Measurements from ENCODE around the gene ATP6V0C. TPM values are rescaled to one million over a fixed set of nuclear protein-coding genes. Genes with fewer than 3 reads are reported as not detected.

Gene ATP6V0C
- polyA plus RNA-seq, 1 donor (not counting 4 experiments of a cell fraction or from before 2014, with no cell fraction given) = 11.4 TPM

DNA sequence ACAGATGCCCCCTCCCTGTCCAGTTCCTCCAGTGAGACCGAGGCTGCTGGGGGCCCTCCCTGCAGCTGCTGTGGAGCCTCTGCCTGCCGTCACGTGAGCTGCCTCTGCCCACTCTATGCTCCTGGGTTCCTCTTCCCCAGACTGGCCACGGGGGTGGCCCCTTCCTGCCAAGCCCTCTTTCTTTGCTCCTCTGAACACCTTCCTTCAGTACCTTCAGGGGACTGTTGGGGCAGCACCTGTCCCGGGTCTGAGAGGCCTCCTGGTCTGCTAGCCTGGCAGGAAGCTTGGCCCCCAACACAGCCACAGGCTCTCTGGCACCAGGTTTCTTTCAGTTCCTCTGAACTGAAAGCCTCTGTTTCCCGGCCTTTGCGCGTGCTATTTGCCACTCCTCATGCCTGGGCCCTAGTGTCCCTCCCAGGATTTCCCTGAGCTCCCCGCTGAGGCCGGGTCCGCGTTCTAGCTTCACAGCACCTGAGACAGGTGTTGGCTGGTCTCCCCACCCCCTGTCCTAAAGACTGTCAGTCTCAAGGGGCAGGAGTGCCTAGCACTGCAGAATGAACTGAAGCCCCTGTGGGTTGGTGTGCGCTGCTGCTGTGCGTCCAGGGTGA lies 6.6 kb upstream of the ATP6V0C start:
- DNase-seq (ENCODE audit: low read depth, low spot score) (no peak), FAIRE-seq (no peak)
- Histone ChIP-seq H3K36me3 (ENCODE audit: control insufficient read depth in 2 of 2, extremely low read depth in 1 of 2, insufficient read depth in 2 of 2, low read length in 2 of 2) (no peaks in the 10 kb centered on the region), H3K27me3 (ENCODE audit: control insufficient read depth, extremely low read depth, insufficient read depth, low read length) (no peaks in the 10 kb centered on the region), H3K27ac (ENCODE audit: control insufficient read depth, insufficient read depth, low read length) (no peak overlapping the region), H2AFZ (ENCODE audit: control insufficient read depth, low read length) (no peak overlapping the region), H3K4me1 (ENCODE audit: control insufficient read depth, extremely low read depth, insufficient read depth, low read length) (no peaks in the 10 kb centered on the region), H3K4me2 (ENCODE audit: control insufficient read depth, extremely low read depth, insufficient read depth, low read depth, low read length) (no peak overlapping the region), H3K9ac (ENCODE audit: control insufficient read depth, extremely low read depth, insufficient read depth, low read length) (no peak overlapping the region), H4K20me1 (ENCODE audit: control insufficient read depth, extremely low read depth, insufficient read depth, low read length) (no peaks in the 10 kb centered on the region), H3K9me1 (ENCODE audit: control insufficient read depth, extremely low read depth, insufficient read depth, low read length) (no peaks in the 10 kb centered on the region), H3K79me2 (ENCODE audit: control insufficient read depth, insufficient read depth, low read length) (no peaks in the 10 kb centered on the region), H3K9me3 (ENCODE audit: control insufficient read depth, low read depth, low read length) (no peaks in the 10 kb centered on the region), H3K4me3 (ENCODE audit: control insufficient read depth in 2 of 3, extremely low read depth in 1 of 3, insufficient read depth in 2 of 3, low read depth in 1 of 3, low read length in 3 of 3) (no peak overlapping the region)
- TF ChIP-seq, protein P1, sequence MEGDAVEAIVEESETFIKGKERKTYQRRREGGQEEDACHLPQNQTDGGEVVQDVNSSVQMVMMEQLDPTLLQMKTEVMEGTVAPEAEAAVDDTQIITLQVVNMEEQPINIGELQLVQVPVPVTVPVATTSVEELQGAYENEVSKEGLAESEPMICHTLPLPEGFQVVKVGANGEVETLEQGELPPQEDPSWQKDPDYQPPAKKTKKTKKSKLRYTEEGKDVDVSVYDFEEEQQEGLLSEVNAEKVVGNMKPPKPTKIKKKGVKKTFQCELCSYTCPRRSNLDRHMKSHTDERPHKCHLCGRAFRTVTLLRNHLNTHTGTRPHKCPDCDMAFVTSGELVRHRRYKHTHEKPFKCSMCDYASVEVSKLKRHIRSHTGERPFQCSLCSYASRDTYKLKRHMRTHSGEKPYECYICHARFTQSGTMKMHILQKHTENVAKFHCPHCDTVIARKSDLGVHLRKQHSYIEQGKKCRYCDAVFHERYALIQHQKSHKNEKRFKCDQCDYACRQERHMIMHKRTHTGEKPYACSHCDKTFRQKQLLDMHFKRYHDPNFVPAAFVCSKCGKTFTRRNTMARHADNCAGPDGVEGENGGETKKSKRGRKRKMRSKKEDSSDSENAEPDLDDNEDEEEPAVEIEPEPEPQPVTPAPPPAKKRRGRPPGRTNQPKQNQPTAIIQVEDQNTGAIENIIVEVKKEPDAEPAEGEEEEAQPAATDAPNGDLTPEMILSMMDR (optimal IDR thresholded peaks at IDR 0.05 in 1 of 3, IDR thresholded peaks at IDR 0.05 in 1 of 3, conservative IDR thresholded peaks at IDR 0.05 in 1 of 3; ENCODE audit: extremely low read depth in 1 of 3, insufficient read depth in 2 of 3, low read length in 3 of 3) = no peak
- no peak for TF ChIP-seq EZH2 (IDR thresholded peaks at IDR 0.05; ENCODE audit: low read length)
- dilution Hi-C loops (cut with MboI; ENCODE audit: extremely low pct_ligation_motif_present, low sequenced_read_pairs) = no loop called here

DNA sequence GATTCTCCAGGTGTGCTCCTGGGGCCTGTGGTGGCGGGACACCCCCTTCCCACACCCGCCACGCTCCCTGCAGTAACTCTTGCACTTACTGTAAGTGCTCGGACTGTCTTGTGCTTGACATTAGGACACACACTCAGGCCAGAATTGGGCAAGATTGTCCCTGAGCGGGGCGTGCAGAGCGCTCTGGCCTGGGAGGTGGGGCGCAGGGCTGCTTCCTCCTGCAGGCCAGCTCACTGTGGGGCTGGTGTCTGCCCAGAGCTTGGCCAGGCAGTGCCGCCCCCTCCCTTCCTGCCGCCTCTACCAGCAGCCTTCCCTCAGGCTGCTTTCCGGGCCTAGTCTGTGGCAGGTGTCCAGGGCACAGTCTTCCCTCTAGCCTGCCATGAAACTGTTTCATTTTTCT lies 6.1 kb upstream of the ATP6V0C start:
- dilution Hi-C loops (cut with MboI; ENCODE audit: extremely low pct_ligation_motif_present, low sequenced_read_pairs) = no loop called here
- Histone ChIP-seq H4K20me1 (ENCODE audit: control insufficient read depth, extremely low read depth, insufficient read depth, low read length) (no peaks in the 10 kb centered on the region), H3K4me3 (ENCODE audit: control insufficient read depth in 2 of 3, extremely low read depth in 1 of 3, insufficient read depth in 2 of 3, low read depth in 1 of 3, low read length in 3 of 3) (no peak overlapping the region), H3K4me2 (ENCODE audit: control insufficient read depth, extremely low read depth, insufficient read depth, low read depth, low read length) (no peak overlapping the region), H3K36me3 (ENCODE audit: control insufficient read depth in 2 of 2, extremely low read depth in 1 of 2, insufficient read depth in 2 of 2, low read length in 2 of 2) (no peaks in the 10 kb centered on the region), H3K79me2 (ENCODE audit: control insufficient read depth, insufficient read depth, low read length) (no peaks in the 10 kb centered on the region), H3K27ac (ENCODE audit: control insufficient read depth, insufficient read depth, low read length) (no peak overlapping the region), H2AFZ (ENCODE audit: control insufficient read depth, low read length) (no peak overlapping the region), H3K27me3 (ENCODE audit: control insufficient read depth, extremely low read depth, insufficient read depth, low read length) (no peaks in the 10 kb centered on the region), H3K9ac (ENCODE audit: control insufficient read depth, extremely low read depth, insufficient read depth, low read length) (no peak overlapping the region), H3K9me1 (ENCODE audit: control insufficient read depth, extremely low read depth, insufficient read depth, low read length) (no peaks in the 10 kb centered on the region), H3K4me1 (ENCODE audit: control insufficient read depth, extremely low read depth, insufficient read depth, low read length) (no peaks in the 10 kb centered on the region), H3K9me3 (ENCODE audit: control insufficient read depth, low read depth, low read length) (no peaks in the 10 kb centered on the region)
- no peak for FAIRE-seq
- DNase-seq (ENCODE audit: low read depth, low spot score) = no peak
- TF ChIP-seq, protein P1 (optimal IDR thresholded peaks at IDR 0.05 in 1 of 3, IDR thresholded peaks at IDR 0.05 in 1 of 3, conservative IDR thresholded peaks at IDR 0.05 in 1 of 3; ENCODE audit: extremely low read depth in 1 of 3, insufficient read depth in 2 of 3, low read length in 3 of 3) = no peak
- no peak for TF ChIP-seq EZH2 (IDR thresholded peaks at IDR 0.05; ENCODE audit: low read length)

Data from keratinocyte (primary cell).